Measurements from ENCODE around the gene PRKAG2. TPM values are rescaled to one million over a fixed set of nuclear protein-coding genes. Genes with fewer than 3 reads are reported as not detected.

PRKAG2 gene
- polyA plus RNA-seq, 1 of the 3 experiments (the other 2 are of a cell fraction) = 51.6 TPM

- DNase-seq = no peak
- no peaks in the 10 kb centered on the region for H3K79me2 ChIP-seq (ENCODE audit: insufficient read depth)
- no peaks in the 10 kb centered on the region for H3K9me2 ChIP-seq
- TF ChIP-seq FOXJ3 (CRISPR knock-in tag; IDR thresholded peaks at IDR 0.05) (no peak), MXI1 (IDR thresholded peaks at IDR 0.05; ENCODE audit: low read depth, low read length) (no peak), ELF1 (IDR thresholded peaks at IDR 0.05) (no peak), JUND (IDR thresholded peaks at IDR 0.05) (no peak), ZBTB33 (IDR thresholded peaks at IDR 0.05; ENCODE audit: borderline replicate concordance, low read depth) (no peak), USF2 (IDR thresholded peaks at IDR 0.05; ENCODE audit: borderline replicate concordance, low read depth, low read length) (no peak), RXRA (IDR thresholded peaks at IDR 0.05; ENCODE audit: borderline replicate concordance, low read depth) (no peak), PBX3 (IDR thresholded peaks at IDR 0.05) (no peak), NRF1 (IDR thresholded peaks at IDR 0.05; ENCODE audit: low read depth, low read length) (no peak), FOSL2 (IDR thresholded peaks at IDR 0.05; ENCODE audit: borderline replicate concordance, low read depth) (no peak), NFIC (IDR thresholded peaks at IDR 0.05; ENCODE audit: borderline replicate concordance) (no peak), EZH2phosphoT487 (IDR thresholded peaks at IDR 0.05; ENCODE audit: borderline replicate concordance, low read depth) (no peak)
- POLR2A ChIA-PET = no interaction called here
- H3K4me1 ChIP-seq (ENCODE audit: control insufficient read depth in 1 of 2, insufficient read depth in 2 of 2, low read depth in 1 of 2, low read length in 1 of 2) = peaks cover 0 to 7% of the 10 kb centered on the region in 2 experiments; a peak in 1 of 4 replicates
- no peak overlapping the region for H3K27ac ChIP-seq (ENCODE audit: low read depth in 2 of 2, low read length in 1 of 2)
- H3K9ac ChIP-seq = no peak overlapping the region
- CTCF ChIA-PET = interaction anchor here (0.8 to 17.6 kb wide), 3 partner anchors 15 to 464 kb away, joined by 3 to 333 read pairs (median 120); no protein-coding TSS in a partner anchor
- WGBS (ENCODE audit: low lambda C conversion rate) = 62% methylated on average over 5 of the region's 6 CpGs
- H3K9me3 ChIP-seq = 0 out of 2 replicates have a peak, but pooled peaks cover 5% of the 10 kb centered on the region
- H3K27me3 ChIP-seq (ENCODE audit: insufficient read depth) = peaks cover 27% of the 10 kb centered on the region; the same call in 1 of the 2 replicates
- no peak overlapping the region for H3K4me3 ChIP-seq (ENCODE audit: low read depth in 2 of 2, low read length in 1 of 2)
- H3F3A ChIP-seq (replicated peaks; ENCODE audit: insufficient read depth) = no peaks in the 10 kb centered on the region
- H4K20me1 ChIP-seq (ENCODE audit: insufficient read depth) = no peaks in the 10 kb centered on the region
- H3K36me3 ChIP-seq (replicated peaks in 1 of 2; ENCODE audit: control insufficient read depth in 1 of 2, insufficient read depth in 2 of 2, low read length in 1 of 2) = no peaks in the 10 kb centered on the region
- H2AFZ ChIP-seq (ENCODE audit: low read depth) = no peak overlapping the region
- H3K4me2 ChIP-seq = no peak overlapping the region
Observed at GRCh38 chr7:151779255-151779654, 97.7 kb downstream of the PRKAG2 start.
